Stimulated activated CD4-positive, alpha-beta T cell treated with anti-CD3 and anti-CD28 coated beads, Interleukin-12 subunit alpha, Interleukin-12 subunit beta, amount 100 ng/mL, for 48 hours (primary cell): ENCODE results near the gene ZMYND19.
"Not testable (repeated sequence)": the region's sequence is repeated elsewhere in the genome, so short reads cannot be mapped to it uniquely, and the experiment has no call there.

Experiments used
- DNase-seq, 3 donors: peaks; one replicate each; pipeline ENCODE4 v3.0.0-alpha.2; 2020; ENCODE audit warnings: low read depth in 2 of 3, low spot score in 1 of 3

Gene ZMYND19

DNA sequence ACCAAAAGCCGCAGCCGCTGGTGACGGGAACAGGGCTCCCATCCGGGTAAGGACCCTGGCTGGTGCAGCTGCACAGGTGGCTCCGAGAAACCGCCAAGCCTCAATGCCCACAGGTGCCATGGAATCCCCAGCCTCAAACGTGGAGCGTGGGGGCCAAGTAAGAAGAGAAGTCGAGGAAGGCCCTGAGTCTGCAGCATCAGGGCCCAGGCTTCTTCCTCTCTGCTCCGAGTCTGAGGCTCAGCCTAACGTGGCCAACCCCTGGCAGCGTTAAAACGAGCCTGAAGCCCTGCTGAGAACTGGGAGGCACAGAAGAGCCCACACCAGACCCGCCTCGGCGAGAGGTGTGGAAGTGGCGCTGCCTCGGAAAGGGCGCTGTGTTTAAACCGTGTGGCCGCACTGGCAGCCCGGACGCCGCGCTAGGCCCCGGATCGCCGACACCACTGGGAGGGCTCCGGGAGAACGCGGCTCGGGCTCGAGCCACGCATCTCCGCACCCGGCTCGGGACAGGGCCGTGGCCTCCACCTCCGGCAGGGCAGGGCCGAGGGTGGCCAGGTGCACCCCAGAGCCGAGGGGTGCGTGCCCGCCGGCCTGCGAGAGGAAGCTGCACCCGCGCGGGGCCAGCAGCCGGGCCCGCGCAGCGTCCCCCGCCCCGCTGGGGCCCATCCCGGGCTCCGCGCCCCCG lies 730 bp downstream of the ZMYND19 start:
- no peak for DNase-seq

DNA sequence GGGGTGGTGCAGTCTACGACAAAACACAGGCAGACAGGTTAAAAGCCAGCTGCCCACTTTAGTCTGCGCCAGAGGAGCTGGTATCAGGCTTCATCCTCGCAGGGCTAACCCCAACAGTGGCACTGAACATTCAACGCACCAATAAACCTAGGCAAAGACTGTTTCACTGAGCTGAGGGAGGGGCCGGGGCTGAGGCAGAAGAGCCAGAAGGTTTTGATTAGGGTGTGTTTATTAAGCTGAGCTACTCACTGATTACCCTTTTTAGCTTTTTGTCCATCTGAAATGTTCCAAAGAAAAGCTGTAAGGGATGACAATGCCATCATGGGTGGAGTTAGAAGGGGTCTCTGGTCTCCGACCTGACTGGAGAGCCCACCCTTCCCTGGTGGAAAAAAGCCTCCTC lies 1.4 kb downstream of the ZMYND19 start:
- no peak for DNase-seq

DNA sequence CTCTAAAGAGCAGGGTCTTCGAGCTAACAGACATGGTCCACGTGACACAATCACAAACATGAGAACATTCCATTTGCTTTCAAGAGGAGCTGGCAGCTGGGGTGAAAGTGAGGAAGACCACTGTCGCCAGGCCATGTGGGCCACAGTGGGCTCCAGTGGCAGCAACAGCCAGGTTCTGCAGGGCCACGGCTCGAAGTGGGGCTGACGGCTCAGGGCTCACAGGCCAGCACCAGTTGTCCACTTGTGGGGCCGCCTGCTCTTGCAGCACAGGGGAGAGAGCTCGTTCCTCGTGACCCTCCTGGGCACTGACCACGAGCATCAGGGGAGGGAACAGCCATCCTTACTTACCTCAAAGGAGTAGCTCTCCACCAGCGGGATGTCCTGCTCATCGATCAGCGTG lies 2.0 kb downstream of the ZMYND19 start:
- DNase-seq = no peak

DNA sequence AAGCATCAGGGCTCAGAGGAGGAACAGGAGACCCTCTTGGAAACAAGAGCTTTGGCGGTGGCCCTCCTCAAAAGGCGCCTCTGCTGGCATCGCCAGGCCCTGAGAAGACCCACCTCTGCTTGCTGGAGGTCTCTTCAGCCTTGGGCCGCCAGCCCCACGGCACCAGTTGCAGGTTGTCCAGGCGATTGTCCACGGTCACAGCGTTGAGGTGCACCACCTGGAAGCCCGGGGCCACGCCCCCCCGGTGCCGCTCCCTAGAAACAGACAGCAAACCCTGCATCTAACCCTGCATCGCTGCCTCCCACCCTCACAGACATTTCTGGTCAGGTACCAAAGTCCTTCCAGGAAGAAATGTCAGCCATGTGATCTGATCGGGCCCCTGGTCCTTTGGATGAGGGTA lies 3.5 kb downstream of the ZMYND19 start:
- DNase-seq = no peak

DNA sequence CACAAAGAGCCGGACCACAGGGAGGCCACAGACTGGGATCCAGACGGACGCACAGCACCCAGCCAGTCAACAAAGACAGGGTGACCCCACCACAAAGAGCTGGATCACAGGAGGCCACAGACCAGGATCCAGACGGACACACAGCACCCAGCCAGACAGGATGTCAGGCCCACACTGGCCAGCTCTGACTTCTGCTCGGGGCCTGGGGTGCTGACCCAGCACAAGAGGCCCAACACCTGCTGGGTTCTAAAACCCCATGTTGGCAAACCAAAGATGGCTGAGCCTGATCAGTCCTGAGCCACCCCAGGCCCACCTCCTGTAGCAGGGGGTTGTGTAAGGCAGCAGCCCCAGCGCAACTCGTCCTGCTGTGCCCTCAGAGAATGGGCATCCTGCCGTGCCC lies 6.4 kb downstream of the ZMYND19 start:
- DNase-seq = no peak

DNA sequence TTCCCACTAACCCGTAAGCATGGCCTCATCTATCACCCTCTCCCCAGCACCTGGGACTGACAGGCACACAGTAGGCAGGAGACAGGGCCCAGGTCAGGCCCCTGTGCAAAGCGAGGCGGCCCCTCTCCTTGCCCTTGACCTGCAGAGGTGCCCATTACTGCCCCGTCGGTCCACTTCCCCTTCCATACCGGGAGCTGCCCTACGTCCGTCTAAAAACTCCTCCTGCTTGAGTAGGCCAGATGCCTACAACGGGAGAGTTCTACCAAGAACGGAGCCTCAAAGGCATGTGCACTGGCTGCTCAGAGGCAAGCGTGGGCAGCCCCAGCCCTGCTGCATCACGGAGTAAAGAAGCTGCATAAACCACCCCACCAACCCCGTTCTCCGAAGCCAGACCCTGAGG lies 7.0 kb downstream of the ZMYND19 start:
- DNase-seq = no peak

DNA sequence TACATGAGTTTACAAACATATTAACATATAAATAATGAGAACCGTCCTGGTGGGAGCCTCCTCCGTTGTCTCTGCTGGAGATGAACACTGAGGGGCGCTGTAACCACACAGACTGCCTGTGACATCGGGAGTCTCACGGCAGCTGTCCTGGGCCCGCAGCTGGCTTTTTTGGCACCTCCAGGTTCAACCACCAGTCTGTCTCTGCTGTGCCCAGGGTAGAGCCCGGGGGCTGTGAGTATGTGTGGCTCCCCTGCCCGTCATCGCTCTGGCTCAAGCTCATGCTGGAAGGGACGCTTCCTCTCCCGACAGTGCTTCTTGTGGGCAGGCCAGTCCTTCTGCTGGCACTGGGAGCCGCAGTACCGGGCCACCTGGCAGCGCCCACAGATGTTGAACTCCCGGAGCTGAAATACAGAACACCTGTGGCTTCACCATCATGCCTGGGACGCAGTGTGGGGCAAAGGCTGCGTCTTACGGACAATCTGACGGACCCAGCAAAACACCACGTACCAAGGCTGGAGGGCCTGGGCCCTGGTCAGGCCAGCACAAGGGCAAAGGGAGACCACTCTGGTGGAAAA lies 7.9 kb downstream of the ZMYND19 start:
- DNase-seq = no peak

DNA sequence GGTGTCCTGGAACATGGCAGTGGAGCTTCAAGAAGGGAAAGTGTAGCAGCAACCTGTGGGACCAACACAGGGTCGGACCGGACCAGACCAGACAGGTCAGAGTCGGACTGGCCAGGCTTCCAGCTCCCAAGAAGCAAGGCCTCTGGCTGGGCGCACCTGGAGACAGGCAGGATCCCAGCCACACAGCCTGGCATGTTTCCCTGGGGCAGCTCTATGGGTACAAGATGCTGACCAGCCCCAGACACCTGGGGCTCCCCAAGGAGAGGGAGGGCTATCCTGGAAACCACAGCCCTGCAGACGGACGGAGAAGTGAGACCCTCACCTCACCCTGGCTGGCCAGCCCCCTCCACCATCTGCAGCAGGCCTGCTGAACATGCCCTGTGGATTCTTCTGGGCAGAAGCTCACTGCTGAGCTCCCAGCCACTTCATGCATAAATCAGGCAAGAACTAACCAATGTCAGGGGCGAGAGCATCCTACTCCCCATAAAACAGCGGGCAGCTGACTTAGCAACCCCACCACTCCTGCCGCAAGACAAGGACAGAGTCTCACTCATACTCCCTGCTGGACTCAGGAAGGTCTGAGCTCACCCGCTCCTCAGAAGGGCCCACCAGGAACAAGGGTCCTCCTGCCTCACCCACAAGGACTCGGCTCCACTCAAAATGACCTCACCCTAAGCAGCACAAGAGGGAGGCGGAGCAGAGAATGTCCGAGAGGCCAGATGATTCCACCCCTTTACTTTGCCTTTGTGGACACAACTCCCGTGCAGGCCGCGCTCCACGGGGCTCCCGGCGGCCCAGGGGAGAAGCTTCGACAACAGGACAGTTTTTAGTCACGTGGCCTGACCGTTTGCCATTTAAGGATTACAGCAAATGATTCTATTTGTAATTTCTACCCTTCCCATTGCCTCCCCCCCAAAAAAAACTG lies 8.7 kb downstream of the ZMYND19 start:
- no peak for DNase-seq

DNA sequence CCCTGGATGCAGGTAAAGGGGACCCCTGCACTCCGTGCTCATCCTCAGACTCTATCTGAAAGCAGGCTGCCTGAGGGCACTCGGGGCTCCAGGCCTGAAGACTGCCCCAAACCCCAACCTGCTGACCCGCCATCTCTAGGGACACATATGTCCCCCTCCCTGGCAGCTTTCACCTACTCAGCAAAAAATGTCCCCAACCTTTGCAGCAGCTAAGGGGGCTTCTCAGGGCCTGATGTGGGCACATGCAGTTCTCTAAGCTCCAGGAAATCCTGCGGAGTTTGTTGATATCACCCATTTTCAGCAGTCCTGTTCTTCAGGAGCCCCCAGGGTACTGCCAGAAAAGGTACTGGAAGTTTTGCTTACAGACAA lies 9.4 kb downstream of the ZMYND19 start:
- no peak for DNase-seq

DNA sequence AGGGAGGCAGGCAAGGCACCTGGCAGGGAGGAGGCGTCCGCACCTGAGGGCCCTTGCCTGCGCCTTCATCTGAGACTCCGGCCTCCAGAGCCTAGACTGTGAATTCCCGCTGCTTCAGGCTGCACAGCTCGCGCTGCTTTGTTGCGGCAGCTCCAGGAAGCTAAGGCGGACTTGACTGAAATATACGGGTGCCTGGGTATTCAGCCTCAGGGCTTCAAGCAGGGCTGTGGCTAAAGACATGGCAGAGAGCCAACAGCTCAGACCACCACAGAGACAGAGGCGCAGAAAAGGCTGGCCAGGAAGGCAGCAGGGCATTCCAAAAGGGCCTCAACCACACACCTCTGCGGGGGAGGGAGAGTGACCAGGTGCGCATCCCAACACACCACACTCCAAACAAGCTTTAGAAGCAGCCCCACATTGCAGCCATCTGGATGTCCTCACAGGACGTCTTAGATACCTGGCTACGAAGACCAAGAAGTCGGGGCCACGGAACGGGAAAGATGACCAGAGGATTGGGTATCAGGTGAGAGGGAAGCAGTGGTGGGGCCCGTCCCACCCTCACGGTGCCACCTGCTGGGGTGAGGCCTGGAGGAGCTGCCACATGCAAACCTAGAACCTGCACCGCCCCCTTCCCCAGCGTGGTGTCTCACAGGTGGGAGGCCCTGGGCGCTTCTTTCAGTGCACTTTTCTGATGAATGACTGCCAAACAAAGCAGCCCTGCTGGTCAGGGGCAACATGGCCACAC lies 9.9 kb downstream of the ZMYND19 start:
- no peak for DNase-seq

DNA sequence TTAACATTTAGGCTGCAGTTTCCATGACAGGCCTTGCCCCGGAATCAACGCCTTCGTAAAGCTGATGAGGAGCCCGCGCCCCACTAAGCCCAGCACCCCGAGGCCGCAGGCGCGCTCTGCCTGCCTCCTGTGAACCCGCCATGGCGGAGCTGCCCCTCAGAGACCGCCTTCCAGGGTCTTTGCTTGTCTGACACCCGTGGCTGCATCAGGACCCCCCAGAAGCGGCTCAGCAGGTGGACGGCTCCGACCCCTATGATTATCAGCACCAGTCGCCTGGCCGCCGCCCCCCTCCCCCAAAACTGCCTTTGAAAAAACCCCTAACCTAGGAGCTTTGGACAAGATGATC lies 11.1 kb downstream of the ZMYND19 start:
- no peak for DNase-seq

DNA sequence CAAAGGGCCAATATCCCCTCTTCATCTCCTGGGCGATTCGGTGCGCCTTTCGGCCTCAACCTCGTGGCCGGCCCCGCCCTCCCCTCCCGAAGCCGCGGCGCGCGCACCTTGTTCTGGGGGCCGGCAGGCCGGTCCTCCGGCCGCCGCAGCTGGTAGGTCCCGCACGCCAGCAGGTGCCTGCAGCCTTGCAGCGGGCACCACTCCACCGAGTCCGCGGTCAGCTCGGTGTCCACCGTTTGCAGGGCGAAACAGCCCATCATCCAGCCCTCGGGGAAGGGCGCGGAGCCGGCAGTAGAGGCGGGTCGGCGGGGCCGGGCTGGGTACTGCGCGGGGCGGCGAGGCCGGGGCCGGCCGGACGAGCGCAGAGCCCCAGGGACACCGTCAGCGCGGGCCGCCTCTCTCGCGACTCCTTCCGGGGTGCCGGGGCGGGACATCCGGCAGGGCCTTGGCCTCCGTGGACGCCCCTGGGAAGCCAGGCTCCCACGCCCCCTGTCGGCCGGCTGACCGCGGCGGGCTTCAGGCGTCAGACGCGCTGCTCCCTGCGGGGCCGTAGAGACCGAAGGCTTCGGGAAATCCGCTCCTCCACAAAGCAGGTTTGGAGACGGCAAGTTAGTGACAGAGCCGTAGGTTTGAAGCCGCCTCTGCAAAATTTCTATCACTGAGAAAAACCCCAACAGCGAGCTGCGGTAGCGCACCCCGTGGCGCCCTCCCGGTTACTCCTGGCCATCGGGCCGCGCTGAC lies 11.6 kb downstream of the ZMYND19 start, which contains the start of gene DPH7:
DPH7 (minus strand) TSS at position 408 of the 741 bp plus-strand sequence; CDS start at position 260, 148 bp downstream.
- peak; percentile 91 to 97 (median 95) for DNase-seq

DNA sequence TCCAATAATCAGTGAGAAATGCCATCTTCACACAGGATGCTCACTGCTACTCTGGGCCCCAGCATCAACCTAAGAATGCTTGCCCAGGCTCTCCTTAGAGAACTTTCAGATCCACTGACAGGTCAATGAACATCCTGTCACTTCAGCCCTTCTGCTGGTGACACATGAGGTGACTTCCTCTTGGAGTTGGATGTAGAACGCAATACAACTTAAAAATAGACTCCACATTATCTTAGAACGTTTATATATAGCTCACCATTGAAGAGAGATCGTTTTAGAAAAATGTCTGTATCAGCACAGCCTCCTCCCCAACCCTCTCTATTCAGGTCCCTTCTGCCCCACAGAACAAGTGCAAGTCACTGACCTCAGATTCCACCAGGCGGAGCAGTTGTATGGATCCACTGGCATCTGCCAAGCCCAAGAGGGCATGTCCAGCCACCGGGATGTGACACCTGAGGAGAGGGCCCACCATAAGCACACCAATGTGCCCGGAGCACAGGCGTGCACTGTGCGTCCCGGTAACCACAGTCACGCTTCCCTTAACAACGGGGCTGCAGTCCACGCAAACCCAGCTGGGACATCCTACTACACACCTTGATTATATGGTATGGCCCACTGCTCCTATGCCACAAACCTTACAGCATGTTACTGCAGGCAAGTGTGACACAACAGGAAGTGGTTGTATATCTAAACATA lies 14.4 kb downstream of the ZMYND19 start:
- DNase-seq = no peak

DNA sequence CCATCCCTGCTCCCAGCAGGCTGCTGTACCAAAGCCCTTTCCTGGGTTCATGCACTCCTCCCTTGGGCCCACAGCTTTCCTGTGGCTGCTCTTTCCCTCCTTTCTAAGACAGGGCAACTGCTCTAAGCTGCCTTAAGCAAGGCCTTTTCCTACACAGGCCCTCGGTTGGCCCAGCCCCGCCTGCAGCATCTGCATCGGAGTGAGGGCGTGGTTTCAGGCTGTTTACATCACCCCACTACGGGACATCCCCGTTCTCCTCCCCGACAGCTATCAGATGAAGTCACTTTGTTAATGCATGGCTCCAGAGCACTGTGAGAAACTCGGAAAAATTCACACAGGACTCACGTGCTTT lies 15.0 kb downstream of the ZMYND19 start:
- peak in 1 of 3 donors; percentile 18 for DNase-seq

DNA sequence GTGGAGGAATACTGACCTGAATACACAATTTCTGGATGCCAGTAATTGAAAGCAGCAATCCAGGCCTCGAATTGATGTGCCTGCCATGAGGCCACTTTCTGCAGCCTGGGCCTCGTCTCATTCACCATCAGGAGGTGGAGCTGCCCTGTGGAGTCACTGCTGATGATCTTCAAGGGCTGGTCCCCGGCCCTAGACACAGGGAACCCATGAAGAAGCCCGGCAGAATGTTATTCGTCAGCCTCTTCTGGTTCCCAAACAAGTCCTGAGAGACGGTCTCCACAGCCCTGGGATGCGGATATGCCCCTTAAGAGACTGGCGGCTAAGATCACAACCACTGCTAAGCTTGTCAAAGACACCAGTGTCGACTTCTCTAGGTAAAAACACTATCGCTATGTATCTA lies 16.1 kb downstream of the ZMYND19 start:
- no peak for DNase-seq

DNA sequence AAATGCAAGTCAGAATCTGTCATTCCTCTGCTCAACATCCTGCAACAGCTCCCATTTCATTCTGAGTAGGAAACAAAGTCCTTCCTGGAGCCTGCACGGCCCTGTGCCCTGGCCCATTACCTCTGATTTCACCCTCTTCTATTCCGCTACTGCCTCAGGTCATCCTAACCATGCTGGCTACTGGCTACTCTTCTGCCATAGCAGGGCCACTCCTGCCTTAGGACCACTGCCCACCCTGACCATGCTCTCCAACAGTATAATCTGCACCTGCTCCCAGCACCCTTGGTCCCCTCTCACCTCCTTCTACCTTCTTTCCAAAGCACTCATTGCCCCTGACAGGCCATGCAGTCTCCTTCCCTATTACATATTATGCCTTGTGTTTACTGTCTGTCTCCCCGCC lies 19.7 kb downstream of the ZMYND19 start:
- DNase-seq = no peak

DNA sequence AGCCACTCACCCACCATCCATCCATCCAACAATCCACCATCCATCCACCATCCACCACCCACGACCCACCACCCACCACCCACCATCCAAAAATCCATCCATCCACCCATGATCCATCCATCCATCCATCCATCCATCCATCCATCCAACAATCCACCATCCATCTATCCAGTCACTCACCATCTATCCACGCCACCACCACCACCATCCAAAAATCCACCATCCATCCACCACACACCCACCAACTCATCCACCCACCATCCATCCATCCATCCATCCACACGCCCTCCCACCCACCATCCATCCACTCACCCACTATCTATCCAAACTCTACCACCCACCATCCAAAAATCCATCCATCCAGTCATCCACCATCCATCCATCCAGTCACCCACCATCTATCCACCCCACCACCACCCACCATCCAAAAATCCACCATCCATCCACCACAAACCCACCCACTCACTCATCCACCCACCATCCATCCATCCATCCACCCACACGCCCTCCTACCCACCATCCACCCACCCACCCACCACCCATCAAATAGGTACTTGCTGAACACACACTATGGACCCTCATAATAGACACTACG lies 20.6 kb downstream of the ZMYND19 start:
- DNase-seq = no peak

DNA sequence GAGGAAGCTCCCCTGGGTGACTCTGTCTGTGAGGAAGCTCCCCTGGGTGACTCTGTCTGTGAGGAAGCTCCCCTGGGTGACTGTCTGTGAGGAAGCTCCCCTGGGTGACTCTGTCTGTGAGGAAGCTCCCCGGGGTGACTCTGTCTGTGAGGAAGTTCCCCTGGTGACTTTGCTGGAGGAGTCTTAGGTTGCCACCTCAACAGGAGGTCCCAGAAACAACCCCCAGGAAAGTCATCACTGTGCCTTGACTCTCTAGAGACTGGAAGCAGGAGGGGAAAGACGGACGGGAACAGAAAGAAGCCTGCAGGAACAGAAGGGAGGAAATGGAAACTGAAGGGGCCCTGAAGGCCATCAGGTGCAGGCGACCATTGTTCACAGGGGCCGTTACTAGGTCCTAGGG lies 21.9 kb downstream of the ZMYND19 start:
- not testable (repeated sequence) for DNase-seq

DNA sequence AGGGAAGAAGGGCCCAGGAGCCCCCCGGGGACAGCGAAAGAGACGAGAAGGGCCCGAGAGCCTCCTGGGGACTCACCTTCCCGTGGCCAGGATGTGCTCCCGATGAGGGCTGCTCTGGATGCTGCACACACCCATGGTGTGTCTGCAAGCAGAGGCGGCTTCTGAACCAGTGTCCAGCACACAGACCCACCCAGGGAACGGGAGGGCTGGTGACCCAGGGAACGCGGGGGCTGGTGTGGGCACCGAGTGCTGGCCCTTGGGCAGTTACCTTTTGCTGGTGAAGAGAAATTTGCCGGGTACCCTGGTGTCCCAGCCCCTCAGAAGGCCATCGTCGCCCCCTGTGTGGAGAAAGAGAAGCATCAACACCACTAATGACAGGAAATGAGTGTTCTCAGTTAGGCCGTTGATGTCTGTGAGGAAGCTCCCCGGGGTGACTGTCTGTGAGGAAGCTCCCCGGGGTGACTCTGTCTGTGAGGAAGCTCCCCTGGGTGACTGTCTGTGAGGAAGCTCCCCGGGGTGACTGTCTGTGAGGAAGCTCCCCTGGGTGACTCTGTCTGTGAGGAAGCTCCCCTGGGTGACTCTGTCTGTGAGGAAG lies 25.4 kb downstream of the ZMYND19 start:
- no peak for DNase-seq

DNA sequence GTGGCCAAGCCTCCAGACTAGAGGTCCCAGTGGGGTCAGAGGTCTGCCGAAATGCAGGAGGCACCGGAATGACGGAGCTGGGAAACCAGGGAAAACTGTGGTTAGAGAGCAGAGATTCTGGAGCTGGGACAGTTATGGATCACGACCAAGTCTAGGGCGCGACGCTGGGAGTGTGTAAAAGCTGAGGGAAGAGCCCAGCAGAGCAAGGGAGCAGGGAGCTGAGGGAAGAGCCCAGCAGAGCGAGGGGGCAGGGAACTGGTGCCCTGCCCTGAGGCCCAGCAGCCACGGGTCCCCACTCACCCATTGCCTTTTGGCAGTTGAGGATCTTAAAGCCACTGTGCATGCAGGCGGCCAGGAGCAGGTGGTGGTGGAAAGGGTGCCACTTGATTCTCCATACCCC lies 26.2 kb downstream of the ZMYND19 start:
- DNase-seq = no peak
